Stimulated activated naive CD8-positive, alpha-beta T cell treated with anti-CD3 and anti-CD28 coated beads, Interleukin-15, Interleukin-2, amounts not matched to agents 100 ng/mL and 50 ng/mL, for 24 hours (primary cell): ENCODE data around the gene MAGIX.
A peak's percentile ranks its signal among the peaks of the same experiment; 100 is the strongest.
"Not testable (repeated sequence)": the region's sequence is repeated elsewhere in the genome, so short reads cannot be mapped to it uniquely, and the experiment has no call there.

Experiments used
- H3K27ac Mint-ChIP-seq: one replicate; pipeline ENCODE4 v1.8.0; 2021; ENCODE audit warnings: mild to moderate bottlenecking, mixed read lengths
- H3K27me3 Mint-ChIP-seq: one replicate; pipeline ENCODE4 v1.8.0; 2021; ENCODE audit warnings: mixed read lengths
- H3K36me3 Mint-ChIP-seq: one replicate; pipeline ENCODE4 v1.8.0; 2021; ENCODE audit warnings: low read depth, mixed read lengths
- H3K4me1 Mint-ChIP-seq: one replicate; pipeline ENCODE4 v1.8.0; 2021; ENCODE audit warnings: low read depth, mixed read lengths
- H3K4me3 Mint-ChIP-seq: one replicate; pipeline ENCODE4 v1.8.0; 2021; ENCODE audit warnings: mild to moderate bottlenecking, mixed read lengths
- H3K9me3 Mint-ChIP-seq: one replicate; pipeline ENCODE4 v1.8.0; 2021; ENCODE audit warnings: mixed read lengths

Gene MAGIX

GRCh38 chrX:49162620-49163019, at the start of gene MAGIX:
TSS of gene MAGIX (plus strand) at chrX:49162758. CDS start at chrX:49162890, 132 bp downstream.
- Mint-ChIP-seq H3K36me3 (no peaks in the 10 kb centered on the region), H3K9me3 (no peaks in the 10 kb centered on the region), H3K4me3 (peak within 1 kb of the TSS; percentile 66), H3K4me1 (peaks cover 19% of the 10 kb centered on the region), H3K27me3 (no peaks in the 10 kb centered on the region), H3K27ac (no peak within 1 kb of the TSS)

GRCh38 chrX:49116076-49116475, 46.5 kb upstream of the MAGIX start:
- Mint-ChIP-seq H3K9me3 (no peaks in the 10 kb centered on the region), H3K36me3 (peaks cover 41% of the 10 kb centered on the region), H3K4me1 (peaks cover 14% of the 10 kb centered on the region), H3K4me3 (no peak overlapping the region), H3K27me3 (no peaks in the 10 kb centered on the region), H3K27ac (no peak overlapping the region)

GRCh38 chrX:49116716-49117115, 45.8 kb upstream of the MAGIX start:
- H3K9me3 Mint-ChIP-seq = no peaks in the 10 kb centered on the region
- peaks cover 45% of the 10 kb centered on the region for H3K36me3 Mint-ChIP-seq
- H3K27me3 Mint-ChIP-seq = no peaks in the 10 kb centered on the region
- H3K27ac Mint-ChIP-seq = no peak overlapping the region
- peaks cover 16% of the 10 kb centered on the region for H3K4me1 Mint-ChIP-seq
- H3K4me3 Mint-ChIP-seq = no peak overlapping the region

- no peak overlapping the region for H3K4me3 Mint-ChIP-seq
- no peaks in the 10 kb centered on the region for H3K9me3 Mint-ChIP-seq
- H3K27me3 Mint-ChIP-seq = no peaks in the 10 kb centered on the region
- no peak overlapping the region for H3K27ac Mint-ChIP-seq
- peaks cover 24% of the 10 kb centered on the region for H3K4me1 Mint-ChIP-seq
- peaks cover 43% of the 10 kb centered on the region for H3K36me3 Mint-ChIP-seq
These were observed 45.0 kb upstream of the MAGIX start for GRCh38 chrX:49117581-49117980.

- H3K9me3 Mint-ChIP-seq = no peaks in the 10 kb centered on the region
- no peaks in the 10 kb centered on the region for H3K27me3 Mint-ChIP-seq
- H3K36me3 Mint-ChIP-seq = peaks cover 40% of the 10 kb centered on the region
- no peak overlapping the region for H3K27ac Mint-ChIP-seq
- H3K4me1 Mint-ChIP-seq = peaks cover 36% of the 10 kb centered on the region
- H3K4me3 Mint-ChIP-seq = no peak overlapping the region
These were observed 42.5 kb upstream of the MAGIX start for GRCh38 chrX:49120091-49120490.

GRCh38 chrX:49122499-49122898, 40.1 kb upstream of the MAGIX start:
- Mint-ChIP-seq H3K27ac (no peak overlapping the region), H3K4me3 (peak overlapping the region; percentile 89), H3K4me1 (peaks cover 28% of the 10 kb centered on the region), H3K27me3 (no peaks in the 10 kb centered on the region), H3K9me3 (no peaks in the 10 kb centered on the region), H3K36me3 (peaks cover 25% of the 10 kb centered on the region)

- H3K9me3 Mint-ChIP-seq, H3K4me1 Mint-ChIP-seq, H3K36me3 Mint-ChIP-seq, H3K27me3 Mint-ChIP-seq, H3K4me3 Mint-ChIP-seq, H3K27ac Mint-ChIP-seq: not testable (repeated sequence)
These were observed 34.8 kb upstream of the MAGIX start for GRCh38 chrX:49127742-49128258.

- Mint-ChIP-seq H3K27ac (no peak overlapping the region), H3K4me1 (no peaks in the 10 kb centered on the region), H3K27me3 (no peaks in the 10 kb centered on the region), H3K4me3 (no peak overlapping the region), H3K36me3 (no peaks in the 10 kb centered on the region), H3K9me3 (no peaks in the 10 kb centered on the region)
These were observed 33.1 kb upstream of the MAGIX start for GRCh38 chrX:49129427-49129826.

- H3K4me1 Mint-ChIP-seq, H3K36me3 Mint-ChIP-seq: not testable (repeated sequence)
These were observed 30.3 kb upstream of the MAGIX start for GRCh38 chrX:49132275-49132674.

GRCh38 chrX:49133759-49134158, 28.8 kb upstream of the MAGIX start:
- Mint-ChIP-seq H3K4me1 (no peaks in the 10 kb centered on the region), H3K27me3 (no peaks in the 10 kb centered on the region), H3K36me3 (no peaks in the 10 kb centered on the region), H3K27ac (no peak overlapping the region), H3K9me3 (no peaks in the 10 kb centered on the region), H3K4me3 (no peak overlapping the region)

More at GRCh38 chrX:49132275-49132674, 30.3 kb upstream of the MAGIX start:
- not testable (repeated sequence) for H3K27ac Mint-ChIP-seq, H3K27me3 Mint-ChIP-seq, H3K9me3 Mint-ChIP-seq, H3K4me3 Mint-ChIP-seq

- Mint-ChIP-seq H3K9me3 (no peaks in the 10 kb centered on the region), H3K27ac (no peak overlapping the region), H3K27me3 (no peaks in the 10 kb centered on the region), H3K36me3 (no peaks in the 10 kb centered on the region), H3K4me3 (no peak overlapping the region), H3K4me1 (no peaks in the 10 kb centered on the region)
These were observed 25.1 kb upstream of the MAGIX start for GRCh38 chrX:49137492-49137891.

- H3K27me3 Mint-ChIP-seq = no peaks in the 10 kb centered on the region
- H3K36me3 Mint-ChIP-seq = no peaks in the 10 kb centered on the region
- no peaks in the 10 kb centered on the region for H3K9me3 Mint-ChIP-seq
- no peaks in the 10 kb centered on the region for H3K4me1 Mint-ChIP-seq
- H3K4me3 Mint-ChIP-seq = no peak overlapping the region
- no peak overlapping the region for H3K27ac Mint-ChIP-seq
These were observed 22.8 kb upstream of the MAGIX start for GRCh38 chrX:49139713-49140112.

- not testable (repeated sequence) for H3K4me1 Mint-ChIP-seq, H3K27ac Mint-ChIP-seq, H3K4me3 Mint-ChIP-seq, H3K27me3 Mint-ChIP-seq, H3K9me3 Mint-ChIP-seq, H3K36me3 Mint-ChIP-seq
These were observed 20.3 kb upstream of the MAGIX start for GRCh38 chrX:49142264-49142663.

GRCh38 chrX:49143154-49143553, 19.4 kb upstream of the MAGIX start:
- H3K27ac Mint-ChIP-seq, H3K4me3 Mint-ChIP-seq, H3K4me1 Mint-ChIP-seq, H3K36me3 Mint-ChIP-seq, H3K27me3 Mint-ChIP-seq, H3K9me3 Mint-ChIP-seq: not testable (repeated sequence)

- Mint-ChIP-seq H3K4me3 (no peak overlapping the region), H3K27ac (no peak overlapping the region), H3K27me3 (no peaks in the 10 kb centered on the region), H3K4me1 (no peaks in the 10 kb centered on the region), H3K36me3 (no peaks in the 10 kb centered on the region), H3K9me3 (no peaks in the 10 kb centered on the region)
These were observed 15.3 kb upstream of the MAGIX start for GRCh38 chrX:49147282-49147681.

- Mint-ChIP-seq H3K36me3 (no peaks in the 10 kb centered on the region), H3K9me3 (no peaks in the 10 kb centered on the region), H3K4me1 (no peaks in the 10 kb centered on the region), H3K27ac (no peak overlapping the region), H3K27me3 (no peaks in the 10 kb centered on the region), H3K4me3 (no peak overlapping the region)
These were observed 14.6 kb upstream of the MAGIX start for GRCh38 chrX:49147936-49148335.
